ENCODE results near the gene LTA. TPM values are rescaled to one million over a fixed set of nuclear protein-coding genes. Genes with fewer than 3 reads are reported as not detected.

LTA gene
- total and polyA plus RNA-seq, 2 experiments from 2014 or later, result not detected

GRCh38 chr6:31540640-31541039, 31.4 kb upstream of the LTA start:
- Histone ChIP-seq H3K4me1 (ENCODE audit: low read depth) (peaks cover 19% of the 10 kb centered on the region), H3K27me3 (no peaks in the 10 kb centered on the region), H3K4me3 (peak overlapping the region; percentile 88), H3K9me3 (ENCODE audit: low read depth) (no peaks in the 10 kb centered on the region), H3K36me3 (peaks cover 43% of the 10 kb centered on the region), H3K27ac (peak overlapping the region; percentile 98)
- TF ChIP-seq CTCF (IDR thresholded peaks at IDR 0.05; ENCODE audit: low read depth, low read length), result no peak
- DNase-seq (ENCODE audit: low read depth in 1 of 2, low spot score in 1 of 2), result no peak

GRCh38 chr6:31541059-31541657, 30.9 kb upstream of the LTA start:
- H3K4me1 ChIP-seq (ENCODE audit: low read depth), result peaks cover 19% of the 10 kb centered on the region
- peaks cover 38% of the 10 kb centered on the region for H3K36me3 ChIP-seq
- TF ChIP-seq CTCF (IDR thresholded peaks at IDR 0.05; ENCODE audit: low read depth, low read length), result no peak
- no peaks in the 10 kb centered on the region for H3K27me3 ChIP-seq
- H3K4me3 ChIP-seq, result peak overlapping the region; percentile 88
- DNase-seq (ENCODE audit: low read depth in 1 of 2, low spot score in 1 of 2), result peak; percentile 42 to 76
- no peaks in the 10 kb centered on the region for H3K9me3 ChIP-seq (ENCODE audit: low read depth)
- peak overlapping the region; percentile 98 for H3K27ac ChIP-seq

- H3K9me3 ChIP-seq (ENCODE audit: low read depth), result no peaks in the 10 kb centered on the region
- peak within 1 kb of the TSS; percentile 88 for H3K4me3 ChIP-seq
- TF ChIP-seq CTCF (IDR thresholded peaks at IDR 0.05; ENCODE audit: low read depth, low read length), result no peak
- H3K27ac ChIP-seq, result peak within 1 kb of the TSS; percentile 98
- no peaks in the 10 kb centered on the region for H3K27me3 ChIP-seq
- DNase-seq (ENCODE audit: low read depth in 1 of 2, low spot score in 1 of 2), result peak; percentile 97 to 98
- peaks cover 19% of the 10 kb centered on the region for H3K4me1 ChIP-seq (ENCODE audit: low read depth)
- H3K36me3 ChIP-seq, result peaks cover 30% of the 10 kb centered on the region
Observed at GRCh38 chr6:31541658-31542521, 30.2 kb upstream of the LTA start, which contains the start of gene DDX39B. TSS of gene DDX39B (minus strand) at chr6:31542003. CDS start at chr6:31540532, 1,471 bp downstream.

GRCh38 chr6:31543639-31544038, 28.4 kb upstream of the LTA start:
- Histone ChIP-seq H3K36me3 (peaks cover 17% of the 10 kb centered on the region), H3K27me3 (no peaks in the 10 kb centered on the region), H3K27ac (no peak overlapping the region), H3K4me3 (no peak overlapping the region), H3K9me3 (ENCODE audit: low read depth) (no peaks in the 10 kb centered on the region), H3K4me1 (ENCODE audit: low read depth) (peaks cover 25% of the 10 kb centered on the region)
- TF ChIP-seq CTCF (IDR thresholded peaks at IDR 0.05; ENCODE audit: low read depth, low read length), result no peak
- no peak for DNase-seq (ENCODE audit: low read depth in 1 of 2, low spot score in 1 of 2)

GRCh38 chr6:31544676-31545075, 27.4 kb upstream of the LTA start:
- Histone ChIP-seq H3K27ac (no peak overlapping the region), H3K4me1 (ENCODE audit: low read depth) (peaks cover 20% of the 10 kb centered on the region), H3K4me3 (no peak overlapping the region), H3K9me3 (ENCODE audit: low read depth) (no peaks in the 10 kb centered on the region), H3K36me3 (peaks cover 18% of the 10 kb centered on the region), H3K27me3 (no peaks in the 10 kb centered on the region)
- DNase-seq (ENCODE audit: low read depth in 1 of 2, low spot score in 1 of 2), result no peak
- TF ChIP-seq CTCF (IDR thresholded peaks at IDR 0.05; ENCODE audit: low read depth, low read length), result no peak

All from cardiac muscle cell (in vitro differentiated cells and primary cell).